GM12878 (cell line): ENCODE results near the gene SLC9B1. TPM values are rescaled to one million over a fixed set of nuclear protein-coding genes. Genes with fewer than 3 reads are reported as not detected.

ENCODE experiments used
- ATAC-seq: fragments of 200-7000 bp; cut with Tn5 transposase; 3 replicates; pipeline ENCODE4 v1.9.1; 2020; ENCODE audit warnings: mild to moderate bottlenecking, moderate library complexity
- BruUV-seq: library from RNA; stranded (reverse); fragments of 400-500 nt; replicated peaks from 2 replicates; lab custom pipeline; 2021; lab: Mats Ljungman, UMichigan
- CTCF ChIA-PET: fragments of 300-600 bp; sonication (Branson Sonifier 250); formaldehyde crosslinking; extraction: SDS; loops from one replicate; lab custom pipeline; 2021; ENCODE audit warnings: inconsistent platforms; lab: Yijun Ruan, JAX
- POLR2A ChIA-PET: fragments of 350-600 bp; formaldehyde crosslinking; extraction: SDS; loops from one replicate; lab custom pipeline; 2021; ENCODE audit warnings: inconsistent platforms; lab: Charles Lee
- RAD21 ChIA-PET: fragments of 300-600 bp; sonication (Branson Sonifier 250); formaldehyde crosslinking; loops from one replicate; lab custom pipeline; 2023; ENCODE audit warnings: antibody characterized with exemption; ENCODE audit not compliant: unreplicated experiment; lab: Charles Lee
- SMC1A ChIA-PET: fragments of 300-600 bp; sonication (Branson Sonifier 250); formaldehyde crosslinking; loops from one replicate; lab custom pipeline; 2023; ENCODE audit not compliant: unreplicated experiment, uncharacterized antibody; lab: Charles Lee
- DNase-seq: peaks from one replicate; pipeline ENCODE4 v3.0.0-alpha.2; 2011; ENCODE audit warnings: low read depth, low spot score
- FAIRE-seq: peaks from 3 replicates; lab custom pipeline; 2011; peaks lifted over from hg19 to GRCh38; lab: Jason Lieb, UNC
- H2AFZ ChIP-seq: 2 replicates; pipeline ENCODE4 v1.6.0; 2011; ENCODE audit warnings: low read depth, low read length, control low read depth; ENCODE audit not compliant: control insufficient read depth
- H3K27ac ChIP-seq: 2 replicates; pipeline ENCODE4 v1.5.1; 2011; ENCODE audit warnings: control low read depth; ENCODE audit not compliant: control insufficient read depth, insufficient read depth
- H3K27me3 ChIP-seq, 2 experiments: replicated peaks in 1 of 2; 2 replicates each; pipeline versions ENCODE4 v1.6.0 to v1.6.1; 2011; ENCODE audit warnings: low read length in 1 of 2; ENCODE audit not compliant: control insufficient read depth in 2 of 2, insufficient read depth in 2 of 2
- H3K36me3 ChIP-seq, 2 experiments: 2 replicates each; pipeline ENCODE4 v1.5.1; 2011; ENCODE audit warnings: low read length in 1 of 2; ENCODE audit not compliant: control insufficient read depth in 2 of 2, insufficient read depth in 2 of 2
- H3K4me1 ChIP-seq: 2 replicates; pipeline ENCODE4 v1.6.1; 2011; ENCODE audit warnings: mild to moderate bottlenecking, low read length, moderate library complexity, mixed read lengths; ENCODE audit not compliant: control insufficient read depth, insufficient read depth
- H3K4me2 ChIP-seq: 2 replicates; pipeline ENCODE4 v1.6.0; 2011; ENCODE audit warnings: control low read depth; ENCODE audit not compliant: control insufficient read depth, insufficient read depth
- H3K4me3 ChIP-seq: fragments of 200-600 bp; sonication (generic); 2 replicates; pipeline ENCODE4 v1.5.1; 2016
- H3K79me2 ChIP-seq: 2 replicates; pipeline ENCODE4 v1.6.0; 2011; ENCODE audit warnings: low read length; ENCODE audit not compliant: control insufficient read depth, insufficient read depth
- H3K9ac ChIP-seq: 2 replicates; pipeline ENCODE4 v1.8.0; 2011; ENCODE audit warnings: low read length, control low read depth, mixed read lengths; ENCODE audit not compliant: control insufficient read depth, insufficient read depth
- H3K9me3 ChIP-seq: replicated peaks from 3 replicates; pipeline ENCODE4 v1.5.1; 2011; ENCODE audit warnings: mild to moderate bottlenecking, low read length; ENCODE audit not compliant: control insufficient read depth, insufficient read depth
- H4K20me1 ChIP-seq: 2 replicates; pipeline ENCODE4 v1.6.0; 2011; ENCODE audit not compliant: control insufficient read depth, insufficient read depth
- ATF7 ChIP-seq: fragments of 450-650 bp; IDR thresholded peaks from 2 replicates; pipeline ENCODE4 v1.6.1; 2016; ENCODE audit warnings: low read depth, mild to moderate bottlenecking
- CEBPB ChIP-seq, 2 experiments: fragments of 150-350 bp in 1 of 2; IDR thresholded peaks; 2 replicates each; pipeline ENCODE4 v1.6.1; 2012 to 2014; ENCODE audit warnings: low read depth in 2 of 2, low read length in 2 of 2, borderline replicate concordance in 1 of 2, inconsistent platforms in 1 of 2
- HDAC6 ChIP-seq: fragments of 200-600 bp; sonication (generic); IDR thresholded peaks from one replicate; pipeline ENCODE4 v1.8.0; 2017; ENCODE audit warnings: antibody characterized with exemption; ENCODE audit not compliant: unreplicated experiment
- MEF2A ChIP-seq: IDR thresholded peaks from 2 replicates; pipeline ENCODE4 v1.6.1; 2011; ENCODE audit warnings: low read depth, mild to moderate bottlenecking, low read length, moderate library complexity; ENCODE audit not compliant: insufficient read depth
- MLLT1 ChIP-seq: fragments of 450-650 bp; IDR thresholded peaks from 2 replicates; pipeline ENCODE4 v1.6.1; 2016; ENCODE audit warnings: mild to moderate bottlenecking
- NR2F1 ChIP-seq: fragments of 450-650 bp; conservative IDR thresholded peaks from 2 replicates; pipeline ENCODE4 v1.6.1; 2017; ENCODE audit warnings: mild to moderate bottlenecking
- POLR2AphosphoS5 ChIP-seq: IDR thresholded peaks from 2 replicates; pipeline ENCODE4 v1.6.1; 2011; ENCODE audit warnings: mild to moderate bottlenecking, low read length, inconsistent platforms
- RB1 ChIP-seq: fragments of 450-650 bp; formaldehyde crosslinking; IDR thresholded peaks from 2 replicates; pipeline ENCODE4 v1.6.1; 2017; ENCODE audit warnings: mild to moderate bottlenecking, borderline replicate concordance
- RELB ChIP-seq: fragments of 450-650 bp; IDR thresholded peaks from 2 replicates; pipeline ENCODE4 v1.6.1; 2017; ENCODE audit warnings: low read depth, mild to moderate bottlenecking, moderate library complexity
- RUNX3 ChIP-seq: IDR thresholded peaks from 2 replicates; pipeline ENCODE4 v1.6.1; 2012; ENCODE audit warnings: low read length, inconsistent platforms
- WGBS: methylation state at CpG from one replicate; pipeline ENCODE4 v1.1.6; 2016; ENCODE audit warnings: low lambda C conversion rate; ENCODE audit not compliant: insufficient replicate concordance, insufficient coverage; ENCODE audit errors: missing lambda C conversion rate; 5-methylcytosine and 5-hydroxymethylcytosine counted together
- in situ Hi-C: fragments of 300-500 bp; cut with MboI; formaldehyde crosslinking; loops from 9 replicates; pipeline ENCODE4 v1.14.3; 2018; ENCODE audit warnings: mixed read lengths
- intact Hi-C: fragments of 100-400 bp; cut with micrococcal nuclease; formaldehyde crosslinking; loops from one replicate; pipeline ENCODE4 v1.14.2; 2022; ENCODE audit not compliant: unreplicated experiment
- polyA plus RNA-seq, 11 experiments: library from polyadenylated mRNA; depleted of rRNA in 4 of 11; unstranded in 6 of 11; stranded (reverse) in 5 of 11; fragments of >200 nt; fragmentation: Nextera tagmentation in 4 of 11; fragmentation: Illumina TruSeq in 1 of 11; extraction: Ambion mirVana in 4 of 11; extraction: Trizol in 1 of 11; gene quantifications; 1 replicate in 1 of 11; 2 replicates in 10 of 11; pipeline versions ENCODE4 v1.2.1 to v1.2.3, GENCODE V29; 2011 to 2016; ENCODE audit warnings: inconsistent platforms in 2 of 11, missing spikeins in 2 of 11, low read depth in 1 of 11
- total RNA-seq, 4 experiments: library from RNA; depleted of rRNA in 3 of 4; stranded (reverse); fragments of >200 nt in 3 of 4; fragmentation: Illumina TruSeq in 1 of 4; extraction: Trizol in 1 of 4; gene quantifications; 2 replicates each; pipeline versions ENCODE4 v1.2.1 to v1.2.3, GENCODE V29; 2013 to 2021
- TF ChIP-seq, protein P1 (sequence below): fragments of 450-650 bp; IDR thresholded peaks from 2 replicates; pipeline ENCODE4 v1.6.1; 2016; ENCODE audit warnings: mild to moderate bottlenecking
- TF ChIP-seq, protein P2 (sequence below): fragments of 450-650 bp; IDR thresholded peaks from 2 replicates; pipeline ENCODE4 v1.6.1; 2018; ENCODE audit warnings: mild to moderate bottlenecking, low read depth, moderate library complexity; ENCODE audit not compliant: partially characterized antibody

Gene SLC9B1
- total and polyA plus RNA-seq, 10 of the 15 experiments (the other 5 are each of a cell fraction or from before 2014, with no cell fraction given) = 1.0 to 3.5 (median 1.8) TPM

- SMC1A ChIA-PET = interaction anchor here (0.8 to 5.4 kb wide), 10 partner anchors 10 to 334 kb away, joined by 3 to 91 read pairs (median 3); partner anchors contain the start of genes MANBA and UBE2D3
- CTCF ChIA-PET = interaction anchor here (0.6 to 4.7 kb wide), 8 partner anchors 40 to 547 kb away, joined by 3 to 30 read pairs (median 4); partner anchors contain the start of gene UBE2D3
- H3K27ac ChIP-seq = peak overlapping the region; percentile 98
- BruUV-seq = TSS peak; percentile 79
- TF ChIP-seq MLLT1 (peak; percentile 35; the same call in 1 of the 2 replicates), MEF2A (0 out of 2 replicates have a peak, but pooled peaks have one; percentile 3), RELB (peak; percentile 12; the same call in 1 of the 2 replicates), RUNX3 (0 out of 2 replicates have a peak, but pooled peaks have one; percentile 33), NR2F1 (peak; percentile 49; the same call in 1 of the 2 replicates), HDAC6 (no peak), CEBPB (IDR thresholded peaks at IDR 0.05; ENCODE audit: borderline replicate concordance in 1 of 2, low read depth in 2 of 2, low read length in 2 of 2) (no peak), POLR2AphosphoS5 (peak; percentile 92), ATF7 (peak; percentile 59), RB1 (no peak)
- TF ChIP-seq, protein P1, sequence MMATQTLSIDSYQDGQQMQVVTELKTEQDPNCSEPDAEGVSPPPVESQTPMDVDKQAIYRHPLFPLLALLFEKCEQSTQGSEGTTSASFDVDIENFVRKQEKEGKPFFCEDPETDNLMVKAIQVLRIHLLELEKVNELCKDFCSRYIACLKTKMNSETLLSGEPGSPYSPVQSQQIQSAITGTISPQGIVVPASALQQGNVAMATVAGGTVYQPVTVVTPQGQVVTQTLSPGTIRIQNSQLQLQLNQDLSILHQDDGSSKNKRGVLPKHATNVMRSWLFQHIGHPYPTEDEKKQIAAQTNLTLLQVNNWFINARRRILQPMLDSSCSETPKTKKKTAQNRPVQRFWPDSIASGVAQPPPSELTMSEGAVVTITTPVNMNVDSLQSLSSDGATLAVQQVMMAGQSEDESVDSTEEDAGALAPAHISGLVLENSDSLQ = peak; percentile 36; the same call in 1 of the 2 replicates
- TF ChIP-seq, protein P2, sequence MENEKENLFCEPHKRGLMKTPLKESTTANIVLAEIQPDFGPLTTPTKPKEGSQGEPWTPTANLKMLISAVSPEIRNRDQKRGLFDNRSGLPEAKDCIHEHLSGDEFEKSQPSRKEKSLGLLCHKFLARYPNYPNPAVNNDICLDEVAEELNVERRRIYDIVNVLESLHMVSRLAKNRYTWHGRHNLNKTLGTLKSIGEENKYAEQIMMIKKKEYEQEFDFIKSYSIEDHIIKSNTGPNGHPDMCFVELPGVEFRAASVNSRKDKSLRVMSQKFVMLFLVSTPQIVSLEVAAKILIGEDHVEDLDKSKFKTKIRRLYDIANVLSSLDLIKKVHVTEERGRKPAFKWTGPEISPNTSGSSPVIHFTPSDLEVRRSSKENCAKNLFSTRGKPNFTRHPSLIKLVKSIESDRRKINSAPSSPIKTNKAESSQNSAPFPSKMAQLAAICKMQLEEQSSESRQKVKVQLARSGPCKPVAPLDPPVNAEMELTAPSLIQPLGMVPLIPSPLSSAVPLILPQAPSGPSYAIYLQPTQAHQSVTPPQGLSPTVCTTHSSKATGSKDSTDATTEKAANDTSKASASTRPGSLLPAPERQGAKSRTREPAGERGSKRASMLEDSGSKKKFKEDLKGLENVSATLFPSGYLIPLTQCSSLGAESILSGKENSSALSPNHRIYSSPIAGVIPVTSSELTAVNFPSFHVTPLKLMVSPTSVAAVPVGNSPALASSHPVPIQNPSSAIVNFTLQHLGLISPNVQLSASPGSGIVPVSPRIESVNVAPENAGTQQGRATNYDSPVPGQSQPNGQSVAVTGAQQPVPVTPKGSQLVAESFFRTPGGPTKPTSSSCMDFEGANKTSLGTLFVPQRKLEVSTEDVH = peak; percentile 81
- no peaks in the 10 kb centered on the region for H3K36me3 ChIP-seq
- intact Hi-C loops = loop anchor here (1.0 to 5.0 kb wide), 5 partner anchors 40 to 367 kb away; partner anchors contain the start of genes MANBA and NFKB1
- ATAC-seq (peak; percentile 66), DNase-seq (no peak), FAIRE-seq (peak; percentile 77)
- peak overlapping the region; percentile 97 for H3K9ac ChIP-seq
- RAD21 ChIA-PET = interaction anchor here (0.6 to 7.4 kb wide), 11 partner anchors 16 to 316 kb away, joined by 3 to 139 read pairs (median 4); partner anchors contain the start of genes MANBA, SLC9B2 and UBE2D3
- H3K9me3 ChIP-seq = peaks cover 4% of the 10 kb centered on the region
- POLR2A ChIA-PET = interaction anchor here (0.6 to 5.4 kb wide), 6 partner anchors 12 to 107 kb away, joined by 4 to 164 read pairs (median 6); partner anchors contain the start of genes MANBA and UBE2D3
- in situ Hi-C loops = no loop called here
- H3K4me1 ChIP-seq = peaks cover 5% of the 10 kb centered on the region; the same call in 1 of the 2 replicates
- H3K27me3 ChIP-seq = no peaks in the 10 kb centered on the region
- peak overlapping the region; percentile 94 for H3K4me2 ChIP-seq
- peak overlapping the region; percentile 96 for H2AFZ ChIP-seq
- WGBS = 2% methylated on average over 23 of the region's 23 CpGs
- peaks cover 81% of the 10 kb centered on the region for H3K79me2 ChIP-seq
- peak overlapping the region; percentile 86 for H3K4me3 ChIP-seq
- no peaks in the 10 kb centered on the region for H4K20me1 ChIP-seq
Measured at GRCh38 chr4:102868153-102868780, 151.2 kb downstream of the SLC9B1 start.
